ENCODE results near the gene GSTM2. TPM values are rescaled to one million over a fixed set of nuclear protein-coding genes. Genes with fewer than 3 reads are reported as not detected.
A peak's percentile ranks its signal among the peaks of the same experiment; 100 is the strongest.

GSTM2 gene
- total RNA-seq, 2 donors from 2014 or later = 18.4 to 30.3 TPM

DNA sequence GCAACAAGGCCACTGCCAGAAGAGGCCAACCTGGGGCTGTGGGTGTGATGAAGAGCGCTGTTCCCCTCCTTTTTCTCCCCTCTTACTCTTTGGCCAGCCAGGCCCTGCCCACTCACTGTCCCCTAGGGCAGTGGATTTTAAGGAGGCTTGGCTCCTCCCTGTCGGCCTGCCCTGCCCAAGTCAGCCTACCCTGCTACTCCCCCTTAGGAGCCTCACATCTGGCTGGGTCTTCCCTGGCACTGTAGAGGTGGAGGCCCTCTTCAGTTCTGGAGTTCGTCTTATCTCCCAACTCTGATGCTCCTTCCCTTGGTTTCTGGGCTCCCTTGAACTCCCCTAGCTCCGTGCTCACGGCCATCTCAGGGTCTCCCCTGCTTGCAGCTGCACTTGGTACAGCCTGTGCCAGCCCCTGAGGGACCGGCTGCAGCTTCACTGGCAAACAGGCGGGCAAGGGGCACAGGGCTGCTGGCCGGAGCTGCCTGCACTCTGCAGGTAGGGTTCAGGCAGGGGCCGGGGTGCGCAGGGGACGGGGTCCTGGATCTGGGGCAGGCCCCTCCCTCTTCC lies 44.2 kb upstream of the GSTM2 start:
- Mint-ChIP-seq H3K36me3 (ENCODE audit: low read depth) (peaks cover 18% of the 10 kb centered on the region), H3K4me1 (peaks cover 15% of the 10 kb centered on the region), H3K4me3 (no peak overlapping the region), H3K9me3 (no peaks in the 10 kb centered on the region), H3K27ac (no peak overlapping the region), H3K27me3 (ENCODE audit: insufficient read depth) (no peaks in the 10 kb centered on the region)
- Histone ChIP-seq H3K4me3 (ENCODE audit: low read length) (no peak overlapping the region), H3K27ac (ENCODE audit: low read depth, low read length) (no peak overlapping the region), H3K9me3 (ENCODE audit: control insufficient read depth, low read length) (no peaks in the 10 kb centered on the region), H3K9ac (ENCODE audit: extremely low read depth, low read length, poor library complexity, severe bottlenecking) (no peak overlapping the region), H3K4me1 (ENCODE audit: control insufficient read depth, insufficient read depth, low read length) (peaks cover 7% of the 10 kb centered on the region), H3K36me3 (ENCODE audit: control insufficient read depth, insufficient read depth, low read length) (peaks cover 5% of the 10 kb centered on the region), H3K27me3 (ENCODE audit: control insufficient read depth, insufficient read depth, low read length, poor library complexity, severe bottlenecking) (no peaks in the 10 kb centered on the region)
- DNase-seq = peak; percentile 40
- 78 to 90% methylated on average over 6 to 11 of the region's 11 CpGs for WGBS, 2 experiments (ENCODE audit: insufficient coverage in 1 of 2, insufficient read length in 1 of 2)
- TF ChIP-seq, protein P1, sequence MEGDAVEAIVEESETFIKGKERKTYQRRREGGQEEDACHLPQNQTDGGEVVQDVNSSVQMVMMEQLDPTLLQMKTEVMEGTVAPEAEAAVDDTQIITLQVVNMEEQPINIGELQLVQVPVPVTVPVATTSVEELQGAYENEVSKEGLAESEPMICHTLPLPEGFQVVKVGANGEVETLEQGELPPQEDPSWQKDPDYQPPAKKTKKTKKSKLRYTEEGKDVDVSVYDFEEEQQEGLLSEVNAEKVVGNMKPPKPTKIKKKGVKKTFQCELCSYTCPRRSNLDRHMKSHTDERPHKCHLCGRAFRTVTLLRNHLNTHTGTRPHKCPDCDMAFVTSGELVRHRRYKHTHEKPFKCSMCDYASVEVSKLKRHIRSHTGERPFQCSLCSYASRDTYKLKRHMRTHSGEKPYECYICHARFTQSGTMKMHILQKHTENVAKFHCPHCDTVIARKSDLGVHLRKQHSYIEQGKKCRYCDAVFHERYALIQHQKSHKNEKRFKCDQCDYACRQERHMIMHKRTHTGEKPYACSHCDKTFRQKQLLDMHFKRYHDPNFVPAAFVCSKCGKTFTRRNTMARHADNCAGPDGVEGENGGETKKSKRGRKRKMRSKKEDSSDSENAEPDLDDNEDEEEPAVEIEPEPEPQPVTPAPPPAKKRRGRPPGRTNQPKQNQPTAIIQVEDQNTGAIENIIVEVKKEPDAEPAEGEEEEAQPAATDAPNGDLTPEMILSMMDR (conservative IDR thresholded peaks at IDR 0.05) = no peak

DNA sequence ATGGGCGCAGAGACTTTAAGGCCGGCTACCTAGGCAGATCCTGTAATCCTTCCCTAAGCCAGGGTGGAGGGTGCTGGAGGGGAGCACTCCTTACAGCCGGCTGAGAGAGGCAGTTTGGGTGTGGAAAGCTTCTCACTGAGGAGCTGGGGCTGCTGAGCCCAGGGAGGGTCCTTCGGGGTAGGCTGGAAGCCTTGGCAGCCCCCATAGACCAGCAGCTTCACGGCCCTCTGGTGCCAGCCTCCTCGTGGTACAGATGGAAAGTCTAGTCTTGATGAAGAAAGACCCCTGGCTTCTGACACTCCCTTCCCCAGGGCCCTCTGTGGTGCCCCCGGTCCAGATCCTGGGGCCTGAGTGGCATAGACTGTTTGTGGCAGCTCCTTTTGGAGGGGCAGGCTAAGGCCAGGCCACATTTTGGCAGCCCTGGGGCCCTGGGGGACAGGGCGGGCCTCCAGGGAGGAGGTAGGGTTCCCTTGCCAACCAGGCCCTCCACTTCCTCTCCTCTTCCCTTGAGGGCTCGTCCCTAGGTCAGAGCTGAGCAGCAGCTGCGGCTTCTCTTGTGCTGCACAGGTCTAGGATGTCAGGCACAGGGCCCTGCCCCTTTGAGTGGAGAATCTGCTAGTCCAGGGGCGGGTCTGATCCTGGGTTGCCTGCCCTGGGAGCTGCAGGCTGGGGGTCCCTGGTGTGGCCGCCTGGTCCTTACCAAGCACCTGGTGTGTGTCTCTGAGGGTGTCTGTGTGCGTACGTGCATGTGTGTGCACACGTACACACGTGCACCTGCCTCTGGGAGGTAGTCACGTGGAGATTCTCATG lies 43.5 kb upstream of the GSTM2 start:
- no peak overlapping the region for H3K4me3 ChIP-seq (ENCODE audit: low read length)
- H3K4me1 ChIP-seq (ENCODE audit: control insufficient read depth, insufficient read depth, low read length) = peaks cover 7% of the 10 kb centered on the region
- H3K4me3 Mint-ChIP-seq = no peak overlapping the region
- TF ChIP-seq, protein P1 (conservative IDR thresholded peaks at IDR 0.05) = no peak
- peak; percentile 48 for DNase-seq
- no peaks in the 10 kb centered on the region for H3K27me3 Mint-ChIP-seq (ENCODE audit: insufficient read depth)
- H3K9me3 ChIP-seq (ENCODE audit: control insufficient read depth, low read length) = no peaks in the 10 kb centered on the region
- no peaks in the 10 kb centered on the region for H3K9me3 Mint-ChIP-seq
- WGBS, 2 experiments (ENCODE audit: insufficient coverage in 1 of 2, insufficient read length in 1 of 2) = 91 to 95% methylated on average over 9 to 17 of the region's 17 CpGs
- H3K9ac ChIP-seq (ENCODE audit: extremely low read depth, low read length, poor library complexity, severe bottlenecking) = no peak overlapping the region
- no peaks in the 10 kb centered on the region for H3K27me3 ChIP-seq (ENCODE audit: control insufficient read depth, insufficient read depth, low read length, poor library complexity, severe bottlenecking)
- peak overlapping the region; percentile 29 for H3K27ac ChIP-seq (ENCODE audit: low read depth, low read length)
- H3K4me1 Mint-ChIP-seq = peaks cover 8% of the 10 kb centered on the region
- peaks cover 11% of the 10 kb centered on the region for H3K36me3 ChIP-seq (ENCODE audit: control insufficient read depth, insufficient read depth, low read length)
- H3K36me3 Mint-ChIP-seq (ENCODE audit: low read depth) = peaks cover 24% of the 10 kb centered on the region
- H3K27ac Mint-ChIP-seq = no peak overlapping the region

GRCh38 chr1:109625176-109625575 lies 42.7 kb upstream of the GSTM2 start:
- Mint-ChIP-seq H3K36me3 (ENCODE audit: low read depth) (peaks cover 31% of the 10 kb centered on the region), H3K27me3 (ENCODE audit: insufficient read depth) (no peaks in the 10 kb centered on the region), H3K27ac (no peak overlapping the region), H3K4me3 (no peak overlapping the region), H3K9me3 (no peaks in the 10 kb centered on the region), H3K4me1 (peaks cover 5% of the 10 kb centered on the region)
- Histone ChIP-seq H3K27ac (ENCODE audit: low read depth, low read length) (no peak overlapping the region), H3K9ac (ENCODE audit: extremely low read depth, low read length, poor library complexity, severe bottlenecking) (no peak overlapping the region), H3K4me3 (ENCODE audit: low read length) (no peak overlapping the region), H3K9me3 (ENCODE audit: control insufficient read depth, low read length) (no peaks in the 10 kb centered on the region), H3K36me3 (ENCODE audit: control insufficient read depth, insufficient read depth, low read length) (peaks cover 14% of the 10 kb centered on the region), H3K27me3 (ENCODE audit: control insufficient read depth, insufficient read depth, low read length, poor library complexity, severe bottlenecking) (no peaks in the 10 kb centered on the region), H3K4me1 (ENCODE audit: control insufficient read depth, insufficient read depth, low read length) (peaks cover 7% of the 10 kb centered on the region)
- WGBS, 2 experiments (ENCODE audit: insufficient coverage in 1 of 2, insufficient read length in 1 of 2) = 90 to 100% methylated on average over 9 to 16 of the region's 16 CpGs
- DNase-seq = no peak
- TF ChIP-seq, protein P1 (conservative IDR thresholded peaks at IDR 0.05) = no peak

All from endodermal cell (in vitro differentiated cells).